HG02610 (cell line): ENCODE results near the gene TMEM196.
"Not testable (repeated sequence)": the region's sequence is repeated elsewhere in the genome, so short reads cannot be mapped to it uniquely, and the experiment has no call there.

ENCODE experiments used
- ATAC-seq: cut with Tn5 transposase; IDR thresholded peaks from one replicate; pipeline ENCODE4 v1.9.1; 2021; ENCODE audit warnings: mild to moderate bottlenecking, moderate library complexity; ENCODE audit not compliant: unreplicated experiment

The TMEM196 gene

GRCh38 chr7:19708397-19709248 lies 64.8 kb downstream of the TMEM196 start, which contains the start of gene POLR1F:
Gene POLR1F, minus strand, starts transcription at chr7:19709037. Its CDS starts 21 bp downstream, at chr7:19709016.
- peak; percentile 98 for ATAC-seq

GRCh38 chr7:19707240-19707639 lies 66.2 kb downstream of the TMEM196 start:
- ATAC-seq = no peak

GRCh38 chr7:19705663-19706062 lies 67.8 kb downstream of the TMEM196 start:
- ATAC-seq = no peak

- ATAC-seq = no peak
Measured at GRCh38 chr7:19701471-19701870, 71.9 kb downstream of the TMEM196 start.

GRCh38 chr7:19700936-19701335 lies 72.5 kb downstream of the TMEM196 start:
- no peak for ATAC-seq

- no peak for ATAC-seq
Measured at GRCh38 chr7:19698331-19698730, 75.1 kb downstream of the TMEM196 start.

- ATAC-seq = no peak
Measured at GRCh38 chr7:19696926-19697325, 76.5 kb downstream of the TMEM196 start.

GRCh38 chr7:19692111-19692828 lies 81.1 kb downstream of the TMEM196 start:
- ATAC-seq = no peak

GRCh38 chr7:19690736-19691135 lies 82.7 kb downstream of the TMEM196 start:
- ATAC-seq = no peak

- not testable (repeated sequence) for ATAC-seq
Measured at GRCh38 chr7:19689130-19689529, 84.3 kb downstream of the TMEM196 start.

GRCh38 chr7:19681596-19681995 lies 91.8 kb downstream of the TMEM196 start:
- no peak for ATAC-seq

- ATAC-seq = peak; percentile 88
Measured at GRCh38 chr7:19677180-19677579, 96.2 kb downstream of the TMEM196 start.

GRCh38 chr7:19675816-19676215 lies 97.6 kb downstream of the TMEM196 start:
- no peak for ATAC-seq

- no peak for ATAC-seq
Measured at GRCh38 chr7:19674266-19674960, 99.0 kb downstream of the TMEM196 start.

- ATAC-seq = no peak
Measured at GRCh38 chr7:19670806-19671205, 102.6 kb downstream of the TMEM196 start.
